Activated CD4-positive, CD25-positive, alpha-beta regulatory T cell treated with anti-CD3 and anti-CD28 coated beads, Interleukin-2, amount 50 U/mL, for 72 hours (primary cell): ENCODE results near the gene TMEM150C.
"Not testable (repeated sequence)": the region's sequence is repeated elsewhere in the genome, so short reads cannot be mapped to it uniquely, and the experiment has no call there.

Experiments
- DNase-seq: peaks from one replicate; pipeline ENCODE4 v3.0.0; 2021

The TMEM150C gene

DNA sequence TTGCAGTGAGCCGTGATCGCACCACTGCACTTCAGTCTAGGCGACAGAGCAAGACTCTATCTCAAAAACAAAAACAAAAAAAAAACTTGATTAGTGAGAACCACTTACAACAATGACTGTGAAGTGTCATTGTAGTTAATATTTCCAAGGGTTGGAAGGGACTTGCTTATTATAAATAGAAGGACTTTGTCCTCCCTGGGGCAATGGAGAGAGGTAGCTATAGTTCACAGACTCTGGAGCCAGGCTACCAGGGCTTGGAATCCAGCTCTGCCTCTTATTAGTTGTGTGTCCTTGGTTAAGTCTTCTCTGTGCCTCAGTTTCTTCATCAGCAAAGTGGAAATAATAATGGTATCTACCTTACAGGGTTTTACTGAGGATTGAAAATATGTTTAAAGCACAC is 51.6 kb downstream of the TMEM150C start:
- no peak for DNase-seq

GRCh38 chr4:82508806-82509428 is 52.9 kb downstream of the TMEM150C start:
- no peak for DNase-seq

DNA sequence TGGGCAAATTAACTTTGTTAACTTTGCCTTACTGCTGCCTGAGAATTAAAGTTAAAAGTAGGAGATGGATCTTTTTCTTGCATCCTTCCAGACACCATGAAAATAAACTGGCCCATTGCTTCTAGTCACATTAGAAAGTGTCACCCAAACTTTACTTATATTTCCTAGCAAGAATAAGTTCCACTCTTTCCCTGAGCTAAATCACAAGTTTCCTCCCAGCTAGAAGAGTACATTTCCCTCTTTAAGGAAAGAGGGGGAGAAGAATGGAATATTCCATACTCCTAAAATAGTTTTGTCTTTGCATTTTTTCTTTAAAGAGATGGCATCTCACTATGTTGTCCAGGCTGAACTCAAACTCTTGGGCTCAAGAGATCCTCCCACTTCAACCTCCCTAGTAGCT is 53.8 kb downstream of the TMEM150C start:
- no peak for DNase-seq

GRCh38 chr4:82501154-82501442 is 60.7 kb downstream of the TMEM150C start:
- DNase-seq, result no peak

- DNase-seq, result no peak
Observed at GRCh38 chr4:82500435-82501153, 61.2 kb downstream of the TMEM150C start.

- DNase-seq, result no peak
Observed at GRCh38 chr4:82499738-82500434, 61.9 kb downstream of the TMEM150C start.

DNA sequence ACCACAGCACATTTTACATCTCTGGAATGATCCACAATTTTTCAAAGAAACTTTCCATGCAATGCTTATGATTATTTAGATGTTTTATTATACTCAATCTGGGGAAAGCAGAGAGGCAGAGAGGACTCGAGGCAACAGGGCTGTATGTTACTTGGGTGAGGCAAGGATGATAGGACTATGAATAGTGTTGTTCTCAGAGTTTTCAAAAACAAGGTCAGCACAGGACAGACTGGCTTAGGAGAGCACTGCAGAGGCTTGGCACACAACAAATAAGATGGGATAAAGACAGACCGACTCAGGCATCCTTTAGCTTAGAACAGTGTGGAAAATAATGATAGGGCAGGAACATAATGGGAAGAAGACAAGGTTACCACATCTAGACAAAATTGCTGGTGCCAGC is 65.4 kb downstream of the TMEM150C start:
- no peak for DNase-seq

DNA sequence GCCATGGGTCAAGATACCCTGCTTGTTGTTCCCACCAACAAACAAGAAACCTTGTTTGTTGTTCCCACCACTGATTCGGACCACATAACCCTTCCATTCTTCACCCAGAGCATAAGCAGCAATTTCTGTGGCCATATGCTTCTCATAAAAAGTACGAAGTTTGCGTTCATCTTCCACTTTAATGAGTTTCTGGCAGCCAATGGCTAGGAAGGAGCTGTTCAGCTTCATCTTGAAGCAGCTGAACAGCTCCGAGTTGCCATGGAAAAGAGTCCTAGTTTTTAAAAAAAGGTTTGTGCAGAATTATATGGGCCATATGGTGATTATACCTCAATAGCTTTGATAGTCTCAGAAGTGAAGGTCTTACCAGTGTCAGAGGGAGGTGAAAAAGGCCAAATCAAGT is 66.1 kb downstream of the TMEM150C start:
- no peak for DNase-seq

GRCh38 chr4:82493721-82494425 is 67.9 kb downstream of the TMEM150C start:
- no peak for DNase-seq

DNA sequence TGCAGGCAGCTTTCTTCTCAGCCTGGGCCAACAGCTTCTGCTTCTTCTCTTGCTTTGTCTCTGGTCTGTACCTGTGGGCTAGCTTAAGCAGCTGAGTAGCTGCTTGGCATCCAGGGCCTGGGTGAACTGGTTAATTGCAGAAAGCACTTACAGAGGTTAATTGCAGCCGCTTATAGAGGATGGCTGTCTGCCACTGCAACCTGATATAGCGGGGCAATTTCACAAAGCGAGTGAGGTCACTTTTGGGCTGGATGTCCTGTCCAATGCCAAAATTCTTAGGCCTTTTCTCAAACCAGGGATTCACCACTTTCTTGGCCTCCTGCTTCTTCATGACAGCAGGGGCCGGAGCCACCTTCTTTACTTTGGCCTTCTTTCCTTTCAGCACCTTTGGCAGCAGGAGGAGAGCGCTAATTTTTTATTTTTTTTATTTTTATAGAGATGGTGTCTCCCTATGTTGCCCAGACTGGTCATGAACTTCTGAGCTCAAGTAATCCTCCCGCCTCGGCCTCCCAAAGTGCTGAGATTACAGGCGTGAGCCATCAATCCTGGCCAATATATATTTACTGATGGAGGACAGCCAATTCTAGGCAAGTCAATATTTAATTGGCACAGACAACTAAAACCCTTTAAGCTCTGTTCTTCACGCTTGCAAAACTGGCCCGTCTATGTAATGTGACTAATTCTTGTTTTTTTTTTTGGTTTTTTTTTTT is 70.4 kb downstream of the TMEM150C start:
- no peak for DNase-seq

DNA sequence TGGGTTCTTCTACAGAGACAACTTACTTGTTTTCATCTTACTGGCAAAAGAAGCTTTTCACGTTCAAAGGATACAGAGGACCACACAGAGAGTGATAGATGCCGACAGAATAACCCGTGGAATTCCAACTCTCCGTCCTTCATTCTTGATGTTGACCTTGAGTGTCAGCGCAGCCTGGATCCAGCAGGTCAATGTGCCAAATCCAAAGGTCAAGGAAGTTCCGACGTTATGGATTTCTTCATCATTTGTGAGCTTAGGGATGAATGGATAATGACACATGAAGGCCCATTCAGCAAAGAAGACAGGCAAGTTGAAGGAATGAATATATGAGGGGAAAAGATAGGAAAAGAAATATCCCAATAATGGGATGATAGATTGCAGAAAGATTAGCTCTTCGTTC is 71.8 kb downstream of the TMEM150C start:
- no peak for DNase-seq

DNA sequence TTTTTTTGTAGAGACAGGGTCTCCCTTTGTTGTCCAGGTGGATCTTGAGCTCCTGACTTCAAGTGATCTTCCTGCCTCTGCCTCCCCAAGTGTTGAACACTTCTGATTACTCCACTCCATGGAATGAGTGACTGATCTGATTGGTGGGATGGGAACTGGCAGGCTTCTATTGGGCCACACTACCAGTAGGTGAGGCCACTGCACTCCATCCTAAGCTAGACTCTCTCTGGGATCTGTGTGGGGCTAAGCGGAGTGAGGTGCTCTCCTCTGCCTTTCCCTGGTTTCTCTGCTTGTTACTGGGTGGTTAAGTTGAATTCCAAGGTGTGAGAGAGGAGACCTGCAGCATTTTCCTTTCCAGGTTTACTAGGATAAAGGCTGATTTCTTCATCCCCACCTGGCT is 72.7 kb downstream of the TMEM150C start:
- no peak for DNase-seq

DNA sequence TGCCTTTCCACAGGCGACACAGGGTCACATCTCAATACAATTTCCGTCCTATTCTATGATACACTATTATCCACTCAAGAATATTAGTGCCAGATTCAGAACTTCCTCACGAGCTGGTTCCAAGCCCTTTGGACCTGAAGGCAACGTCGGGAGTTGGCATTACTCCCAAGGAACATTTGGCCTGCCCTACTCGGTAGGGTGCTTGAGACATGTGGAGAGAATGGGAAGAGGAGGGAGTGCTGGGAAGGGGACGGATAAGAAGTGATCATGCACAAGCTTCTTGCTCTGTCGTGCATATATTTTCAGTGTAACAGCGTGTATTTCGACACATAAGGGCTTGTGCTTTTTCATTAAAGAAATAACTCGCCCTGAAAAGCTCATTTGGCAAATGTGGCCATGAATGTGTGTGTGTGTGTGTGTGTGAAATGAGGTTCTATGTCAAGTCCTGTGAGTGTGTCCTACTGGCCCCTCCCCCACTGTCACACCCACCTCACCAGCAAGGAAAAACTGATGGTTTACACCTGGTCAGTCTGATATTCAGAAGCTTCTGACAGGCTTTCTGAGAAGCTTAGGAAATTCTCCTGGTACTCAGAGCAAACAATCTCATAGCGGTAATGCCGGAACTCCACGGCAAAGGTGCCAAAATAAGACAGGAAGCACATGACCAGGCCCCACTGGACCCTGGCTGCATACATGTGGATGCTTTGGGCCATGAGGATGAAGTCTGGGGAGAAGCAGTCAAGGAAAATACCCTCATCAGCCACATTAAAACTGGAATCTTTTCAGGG is 76.6 kb downstream of the TMEM150C start:
- no peak for DNase-seq

GRCh38 chr4:82482387-82482786 is 79.4 kb downstream of the TMEM150C start:
- DNase-seq, result no peak

GRCh38 chr4:82481506-82481840 is 80.3 kb downstream of the TMEM150C start:
- no peak for DNase-seq

DNA sequence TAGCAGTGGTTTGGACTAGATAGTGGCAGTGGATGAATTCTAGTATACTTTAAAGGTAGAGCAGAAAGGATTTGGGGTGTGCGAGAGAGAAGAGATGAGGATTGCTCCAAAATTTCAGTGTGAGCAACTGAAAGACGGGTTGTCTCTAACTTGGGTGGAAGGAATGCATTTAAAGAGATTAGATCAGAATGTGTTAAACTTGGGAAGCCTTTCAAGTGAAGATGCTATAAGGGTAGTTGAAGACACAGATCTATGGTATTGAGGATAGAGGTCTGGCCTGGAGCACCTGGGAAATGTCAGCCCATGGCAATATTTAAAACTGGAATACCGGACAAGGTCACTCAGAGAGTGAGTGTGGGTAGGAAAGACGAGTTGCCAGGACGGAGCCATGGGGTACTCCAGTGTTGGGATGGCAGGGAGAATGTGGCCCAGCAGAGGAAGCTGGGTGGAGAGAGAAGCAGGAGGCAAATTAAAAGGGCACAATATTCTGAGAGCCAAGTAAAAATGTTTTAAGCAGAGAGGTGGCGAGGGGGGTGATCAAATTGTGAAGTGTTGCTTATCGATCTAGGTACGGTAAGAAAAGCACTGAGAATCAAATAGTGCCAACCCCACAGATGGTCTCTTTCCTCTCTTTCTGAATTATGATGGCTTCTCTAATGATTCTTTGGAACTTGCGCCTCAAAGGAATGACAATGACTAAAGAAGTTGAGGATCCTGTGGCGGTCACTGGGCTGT is 80.8 kb downstream of the TMEM150C start:
- no peak for DNase-seq

DNA sequence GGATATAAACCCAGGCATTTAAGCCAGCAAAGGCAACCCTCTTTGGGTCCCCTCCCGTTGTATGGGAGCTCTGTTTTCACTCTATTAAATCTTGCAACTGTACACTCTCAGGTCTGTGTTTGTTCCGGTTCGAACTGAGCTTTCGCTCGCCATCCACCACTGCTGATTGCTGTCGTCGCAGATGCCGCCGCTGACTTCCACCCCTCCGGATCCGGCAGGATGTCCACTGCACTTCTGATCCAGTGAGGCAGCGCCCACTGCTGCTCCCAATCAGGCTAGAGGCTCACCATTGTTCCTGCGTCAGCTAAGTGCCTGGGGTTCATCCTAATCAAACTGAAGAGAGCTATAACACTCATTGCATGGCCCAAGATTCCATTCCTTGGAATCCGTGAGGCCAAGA is 82.2 kb downstream of the TMEM150C start:
- no peak for DNase-seq

DNA sequence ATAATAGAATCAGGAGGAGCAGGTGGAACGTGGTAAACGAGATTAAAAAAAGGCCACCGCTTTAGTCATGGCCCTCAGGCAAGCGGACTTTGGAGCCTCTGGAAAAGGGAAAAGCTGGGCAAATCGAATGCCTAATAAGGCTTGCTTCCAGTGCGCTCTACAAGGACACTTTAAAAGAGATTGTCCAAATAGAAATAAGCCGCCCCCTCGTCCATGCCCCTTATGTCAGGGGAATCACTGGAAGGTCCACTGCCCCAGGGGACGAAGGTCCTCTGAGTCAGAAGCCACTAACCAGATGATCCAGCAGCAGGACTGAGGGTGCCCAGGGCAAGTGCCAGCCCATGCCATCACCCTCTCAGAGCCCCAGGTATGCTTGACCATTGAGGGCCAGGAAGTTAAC is 84.3 kb downstream of the TMEM150C start:
- DNase-seq, result not testable (repeated sequence)

GRCh38 chr4:82475931-82476330 is 85.9 kb downstream of the TMEM150C start:
- DNase-seq, result not testable (repeated sequence)

DNA sequence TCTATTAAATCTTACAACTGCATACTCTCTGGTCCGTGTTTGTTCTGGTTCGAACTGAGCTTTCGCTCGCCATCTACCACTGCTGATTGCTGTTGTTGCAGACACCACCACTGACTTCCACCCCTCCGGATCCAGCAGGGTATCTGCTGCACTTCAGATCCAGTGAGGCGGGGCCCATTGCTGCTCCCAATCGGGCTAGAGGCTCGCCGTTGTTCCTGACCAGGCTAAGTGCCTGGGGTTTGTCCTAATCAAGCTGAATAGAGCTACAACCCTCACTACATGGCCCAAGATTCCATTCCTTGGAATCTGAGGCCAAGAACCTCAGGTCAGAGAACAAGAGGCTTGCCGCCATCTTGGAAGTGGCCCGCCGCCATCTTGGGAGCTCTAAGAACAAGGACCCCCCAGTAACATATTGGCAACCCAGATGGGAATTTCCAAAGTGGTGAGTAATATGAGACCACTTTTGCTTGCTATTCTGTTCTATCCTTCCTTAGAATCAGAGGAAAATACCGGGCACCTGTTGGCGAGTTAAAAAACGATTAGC is 88.1 kb downstream of the TMEM150C start:
- DNase-seq, result no peak

- not testable (repeated sequence) for DNase-seq
Observed at GRCh38 chr4:82473080-82473479, 88.7 kb downstream of the TMEM150C start.
